Embryonic facial prominence (tissue), 1 donor: Measurements from ENCODE around the gene SLC43A2.

Experiments
- DNase-seq: peaks from one replicate; pipeline ENCODE4 v3.0.0-alpha.2; 2016; ENCODE audit errors: extremely low spot score

SLC43A2 gene

DNA sequence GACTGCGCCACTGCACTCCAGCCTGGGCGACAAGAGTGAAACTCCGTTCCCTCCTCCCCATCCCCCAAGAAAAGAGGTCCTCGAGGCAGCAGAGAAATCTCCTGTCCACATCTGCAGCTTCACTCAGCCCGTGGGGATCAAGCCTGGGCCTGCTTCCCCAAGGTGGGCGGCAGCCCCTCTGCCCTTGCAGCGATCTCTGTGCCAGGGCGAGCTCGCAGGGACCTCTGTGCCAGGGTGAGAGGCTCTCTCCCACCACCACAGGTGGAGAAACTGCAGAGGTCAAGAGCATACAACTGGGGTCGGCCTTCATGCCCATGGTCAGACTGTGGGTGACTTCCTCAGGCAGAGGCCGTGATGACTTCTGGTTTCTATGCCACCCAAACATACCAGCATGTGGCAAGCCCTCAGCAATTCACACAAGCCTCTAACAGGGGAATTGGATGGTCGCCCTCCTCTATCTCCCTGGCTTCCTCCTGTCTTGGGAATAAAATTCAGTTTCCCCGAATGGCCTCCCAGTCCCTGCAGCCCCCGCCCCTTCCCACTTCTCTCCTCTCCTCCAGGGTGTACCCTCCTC lies 5.5 kb downstream of the SLC43A2 start:
- DNase-seq, result no peak

DNA sequence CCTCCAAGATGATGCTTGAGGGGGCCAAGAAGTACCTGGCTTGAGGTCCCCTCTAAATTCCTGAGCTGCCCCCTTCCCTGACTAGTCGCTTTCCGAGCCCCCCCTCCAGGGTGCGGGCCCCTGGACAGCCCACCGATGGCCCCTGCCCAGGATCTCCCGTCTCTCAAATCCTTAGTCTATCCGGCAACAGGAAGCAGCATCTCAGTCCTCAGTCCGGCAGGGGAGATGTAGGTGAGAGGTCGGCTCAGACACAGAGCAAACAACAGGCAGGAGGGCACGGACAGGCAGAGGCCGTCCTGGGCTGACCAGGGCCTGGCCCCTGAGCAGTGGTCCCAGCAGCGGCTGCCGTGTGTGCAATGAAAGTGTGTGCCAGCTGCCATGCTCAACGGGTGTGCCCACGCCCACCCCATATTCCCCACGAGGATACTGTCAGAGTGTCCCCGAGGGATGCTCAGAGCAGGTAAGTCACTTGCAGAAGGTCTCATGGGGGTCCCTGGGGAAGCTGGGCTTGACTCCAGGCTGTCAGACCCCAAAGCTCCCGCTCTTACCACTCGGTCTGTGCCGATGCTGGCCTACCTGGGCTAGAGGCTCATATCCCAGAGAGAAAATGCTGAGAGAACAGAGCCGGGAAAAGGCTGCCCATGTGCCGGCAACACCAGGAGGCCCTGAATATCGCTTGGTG lies 7.2 kb downstream of the SLC43A2 start:
- no peak for DNase-seq

DNA sequence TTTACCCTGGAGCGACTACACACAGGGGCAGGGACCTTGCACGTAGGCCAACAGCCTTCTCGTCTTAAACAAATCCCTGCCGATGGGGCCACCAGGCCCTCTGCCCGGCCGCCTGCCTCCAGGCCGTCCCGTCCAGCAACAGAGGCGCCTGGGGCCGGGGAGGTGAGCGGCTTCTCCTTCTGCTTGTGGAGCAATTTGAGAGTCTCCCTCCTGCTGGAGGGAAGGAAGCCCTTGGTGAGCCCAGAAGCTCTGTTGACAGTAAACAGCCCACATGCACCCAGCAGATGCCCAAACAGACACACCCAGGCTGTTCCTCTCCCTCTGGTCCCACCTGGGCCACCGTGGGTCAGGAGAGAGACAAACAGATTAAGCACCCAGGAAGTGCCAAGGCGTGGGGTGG lies 8.1 kb downstream of the SLC43A2 start:
- DNase-seq, result no peak

DNA sequence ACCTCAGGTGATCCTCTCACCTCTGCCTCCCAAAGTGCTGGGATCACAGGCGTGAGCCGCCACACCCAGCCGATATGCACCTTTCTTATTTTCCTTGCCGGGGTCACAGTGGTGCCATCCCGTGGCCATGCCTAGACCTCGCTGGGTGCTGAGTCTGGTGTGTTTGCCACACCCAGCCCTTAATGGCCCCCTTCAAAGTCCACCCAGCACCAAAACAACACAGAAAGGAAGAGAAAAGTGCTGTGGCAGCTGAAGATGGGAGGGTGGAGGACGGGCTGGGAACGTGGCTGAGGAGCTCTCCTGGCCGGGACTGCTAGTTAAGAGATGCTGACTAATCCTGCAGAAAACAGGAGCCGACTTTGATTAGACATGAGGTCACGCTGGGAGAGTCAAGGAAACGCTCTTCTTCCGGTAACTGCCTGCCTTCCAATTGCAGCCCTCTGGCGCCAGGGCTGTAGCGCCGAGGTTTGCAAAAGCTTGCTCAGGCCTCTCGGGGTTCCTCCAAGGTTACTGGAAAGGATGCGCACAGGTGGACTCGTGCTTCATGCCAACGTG lies 10.9 kb downstream of the SLC43A2 start:
- no peak for DNase-seq

DNA sequence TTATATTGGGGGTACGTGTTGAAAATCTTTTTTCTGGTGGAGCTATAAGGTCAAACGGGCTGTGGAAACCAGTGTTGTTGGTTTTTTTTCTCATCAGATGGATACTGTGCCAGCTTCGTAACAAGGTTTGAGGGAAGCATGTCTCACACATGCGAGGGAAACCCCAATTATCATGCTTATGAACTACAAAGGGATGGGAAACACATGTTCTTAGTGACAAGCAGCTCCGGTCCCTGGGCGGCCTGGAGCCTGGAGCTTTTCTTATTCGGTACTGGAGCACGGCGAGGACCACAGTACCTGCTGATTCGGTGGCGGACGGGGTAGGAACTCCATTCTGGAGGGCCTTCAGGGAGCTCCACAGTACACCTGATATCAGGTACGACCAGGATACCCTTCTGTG lies 12.5 kb downstream of the SLC43A2 start:
- no peak for DNase-seq

DNA sequence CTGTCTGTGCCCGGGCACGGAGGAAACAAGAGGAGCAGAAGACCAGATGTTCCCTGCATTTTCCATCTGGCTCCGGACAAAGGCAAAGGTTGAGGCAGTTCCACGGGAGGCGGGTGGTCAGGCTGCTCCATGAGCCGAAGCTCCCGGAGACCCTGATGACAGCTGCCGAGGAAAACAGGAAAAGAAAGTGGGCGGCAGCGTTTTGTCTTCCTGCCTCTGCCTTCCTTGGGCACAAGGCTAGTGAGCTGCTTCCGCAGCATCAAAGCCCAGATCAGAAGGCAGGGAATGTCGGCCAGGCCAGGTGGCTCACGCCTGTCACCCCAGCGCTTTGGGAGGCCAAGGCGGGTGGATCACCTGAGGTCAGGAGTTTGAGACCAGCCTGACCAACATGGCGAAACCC lies 16.2 kb downstream of the SLC43A2 start:
- DNase-seq, result no peak

DNA sequence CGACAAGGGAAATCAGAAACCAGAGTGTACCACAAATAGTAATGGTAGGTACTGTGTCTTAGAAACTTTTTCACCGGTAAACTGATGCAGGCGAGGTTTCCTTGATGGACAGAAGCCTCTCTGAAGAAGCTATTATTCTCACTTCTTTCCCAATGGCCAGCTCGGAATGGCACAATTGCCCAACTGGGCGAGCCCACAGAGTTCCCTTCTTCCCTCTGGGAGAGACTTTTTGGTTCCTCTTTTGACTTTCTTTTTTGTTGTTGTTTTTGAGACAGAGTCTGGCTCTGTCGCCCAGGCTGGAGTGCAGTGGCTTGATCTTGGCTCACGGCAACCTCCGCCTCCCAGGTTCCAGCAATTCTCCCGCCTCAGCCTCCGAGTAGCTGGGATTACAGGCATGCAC lies 16.9 kb downstream of the SLC43A2 start:
- DNase-seq, result no peak

DNA sequence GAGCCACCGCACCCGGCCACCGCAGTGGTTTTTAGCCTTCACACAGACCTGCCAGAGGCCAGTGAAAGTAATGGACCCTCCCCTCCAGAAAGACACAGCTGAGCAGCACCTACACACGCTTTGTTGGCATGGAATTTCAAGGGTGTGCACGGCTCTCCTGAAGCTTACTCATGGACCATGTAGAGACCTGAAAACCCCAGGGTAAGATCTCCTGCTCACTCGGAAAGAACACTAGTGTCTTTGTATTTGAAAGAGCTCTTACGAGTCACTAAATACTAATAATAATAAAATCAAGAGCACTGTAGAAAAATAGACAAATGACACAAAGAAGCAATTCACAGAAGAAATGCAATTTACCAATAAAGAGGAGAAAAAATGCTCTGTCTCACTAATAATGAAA lies 20.0 kb downstream of the SLC43A2 start:
- DNase-seq, result no peak

DNA sequence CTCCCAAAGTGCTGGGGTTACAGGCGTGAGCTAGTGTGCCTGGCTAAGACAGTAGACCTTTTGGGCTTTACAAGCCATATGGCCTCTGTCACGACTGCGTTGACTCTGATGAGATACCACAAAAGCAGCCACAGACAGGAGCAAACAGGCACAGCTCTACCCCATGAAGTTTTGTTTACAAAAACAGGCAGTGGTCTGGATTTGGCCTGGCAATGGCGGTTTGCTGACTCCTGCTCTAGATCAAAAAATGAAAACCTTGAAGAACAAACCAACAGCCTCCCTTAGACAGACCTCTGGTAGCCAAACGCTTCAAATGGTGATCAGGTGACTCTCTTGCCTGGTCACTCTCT lies 20.7 kb downstream of the SLC43A2 start:
- DNase-seq, result no peak

DNA sequence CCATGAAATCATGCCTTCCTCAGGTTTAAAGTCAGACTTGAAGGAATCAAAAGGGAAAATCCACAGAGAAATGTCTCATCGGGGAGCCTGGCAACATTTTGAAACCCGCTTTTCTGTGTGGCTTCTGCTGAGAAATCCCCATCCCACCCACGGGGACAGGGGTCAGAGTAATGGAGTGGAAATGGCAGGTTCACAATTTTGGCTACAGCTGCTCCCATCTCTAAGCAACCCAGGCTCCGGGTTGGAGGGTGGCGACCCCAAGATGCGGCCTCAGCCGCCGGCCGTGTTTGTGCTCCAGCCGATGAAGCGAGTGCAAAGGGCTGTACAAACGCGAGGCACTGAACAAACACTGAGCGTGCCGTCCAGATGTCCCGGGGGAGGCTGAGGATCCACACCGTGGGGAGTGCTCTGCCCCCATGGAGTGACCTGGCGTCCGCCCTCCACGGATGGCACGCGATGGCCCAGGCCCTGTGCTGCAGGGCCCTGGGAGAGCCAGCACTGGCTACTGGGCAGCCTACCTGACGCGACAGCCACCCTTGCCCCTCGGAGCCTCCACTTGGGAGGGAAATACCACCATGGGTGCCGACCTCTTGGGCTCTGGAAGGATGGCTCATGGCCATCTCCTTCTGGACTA lies 22.2 kb downstream of the SLC43A2 start:
- DNase-seq, result no peak

DNA sequence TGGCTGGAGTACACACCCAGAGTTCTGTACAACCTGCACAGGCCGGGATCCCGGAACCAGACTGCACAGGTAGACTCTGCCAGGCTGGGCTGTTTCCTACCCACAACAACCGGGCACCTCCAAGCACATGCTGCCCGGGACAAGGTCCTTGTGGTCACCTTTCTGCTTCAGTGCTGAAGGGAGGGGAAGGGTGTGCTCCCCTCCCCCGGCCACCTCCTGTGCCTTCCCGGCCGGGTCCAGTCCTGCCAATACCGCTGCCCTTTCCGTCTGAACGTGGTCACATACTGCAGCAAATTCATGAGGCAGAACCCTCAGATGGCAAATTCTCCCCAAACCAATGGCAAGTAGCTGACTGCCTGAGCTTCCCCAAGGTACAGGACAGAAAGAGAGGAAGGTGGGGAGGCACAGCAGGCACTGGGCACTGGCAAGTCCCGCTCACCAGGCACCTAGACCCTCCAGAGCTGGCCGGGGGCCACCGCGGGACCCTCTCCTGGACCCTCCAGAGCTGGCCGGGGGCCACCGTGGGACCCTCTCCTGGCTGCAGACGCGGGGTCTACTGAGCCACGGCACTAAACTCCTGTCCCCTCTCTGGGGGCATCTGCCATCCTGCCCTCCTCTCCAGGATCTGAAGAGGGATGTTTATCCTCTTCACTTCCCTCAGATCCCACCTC lies 22.8 kb downstream of the SLC43A2 start:
- no peak for DNase-seq

DNA sequence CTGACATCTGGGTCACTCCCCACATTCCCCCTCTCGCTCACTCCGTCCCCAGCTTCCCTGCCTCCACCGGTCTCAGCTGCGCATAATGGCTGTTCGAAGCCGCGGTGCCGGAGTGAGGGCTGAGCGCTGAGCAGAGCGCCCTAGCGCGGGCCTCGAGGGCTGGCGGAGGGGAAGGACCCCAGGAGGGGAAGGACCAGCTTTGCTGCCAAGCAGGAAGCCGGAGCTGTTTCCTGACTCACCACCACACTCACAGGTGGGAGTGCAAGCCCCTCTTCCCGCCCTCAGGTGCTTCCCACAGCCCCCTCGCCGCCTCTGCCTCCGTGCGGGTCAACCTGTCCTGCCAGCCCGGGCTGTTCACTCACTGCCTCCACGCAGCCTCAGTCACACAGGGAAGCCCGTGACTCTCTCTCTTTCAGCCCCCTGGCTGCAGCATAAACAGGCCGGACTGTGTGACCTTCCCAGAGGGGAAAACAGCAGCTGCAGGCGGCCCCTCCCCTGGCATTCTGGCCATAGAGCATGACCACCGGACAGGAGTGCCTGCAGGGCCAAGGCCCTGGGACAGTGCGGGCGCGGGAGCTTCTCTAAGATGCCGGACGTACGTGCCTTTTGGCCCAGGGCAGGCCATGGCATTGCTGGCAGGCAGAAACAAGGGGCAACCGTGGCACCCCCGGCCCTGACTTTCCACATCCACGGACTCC lies 23.7 kb downstream of the SLC43A2 start:
- DNase-seq, result no peak

DNA sequence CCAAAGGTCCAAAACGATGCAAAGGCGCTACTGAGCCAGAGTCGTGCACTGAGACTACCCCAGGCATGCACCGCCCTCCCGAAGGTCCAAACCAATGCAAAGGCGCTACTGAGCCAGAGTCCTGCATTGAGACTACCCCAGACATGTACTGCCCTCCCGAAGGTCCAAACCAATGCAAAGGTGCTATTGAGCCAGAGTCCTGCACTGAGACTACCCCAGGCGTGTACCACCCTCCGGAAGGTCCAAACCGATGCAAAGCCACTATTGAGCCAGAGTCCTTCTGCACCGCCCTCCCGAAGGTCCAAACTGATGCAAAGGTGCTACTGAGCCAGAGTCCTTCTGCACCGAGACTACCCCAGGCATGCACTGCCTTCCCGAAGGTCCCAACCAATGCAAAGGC lies 27.1 kb downstream of the SLC43A2 start:
- DNase-seq, result no peak

DNA sequence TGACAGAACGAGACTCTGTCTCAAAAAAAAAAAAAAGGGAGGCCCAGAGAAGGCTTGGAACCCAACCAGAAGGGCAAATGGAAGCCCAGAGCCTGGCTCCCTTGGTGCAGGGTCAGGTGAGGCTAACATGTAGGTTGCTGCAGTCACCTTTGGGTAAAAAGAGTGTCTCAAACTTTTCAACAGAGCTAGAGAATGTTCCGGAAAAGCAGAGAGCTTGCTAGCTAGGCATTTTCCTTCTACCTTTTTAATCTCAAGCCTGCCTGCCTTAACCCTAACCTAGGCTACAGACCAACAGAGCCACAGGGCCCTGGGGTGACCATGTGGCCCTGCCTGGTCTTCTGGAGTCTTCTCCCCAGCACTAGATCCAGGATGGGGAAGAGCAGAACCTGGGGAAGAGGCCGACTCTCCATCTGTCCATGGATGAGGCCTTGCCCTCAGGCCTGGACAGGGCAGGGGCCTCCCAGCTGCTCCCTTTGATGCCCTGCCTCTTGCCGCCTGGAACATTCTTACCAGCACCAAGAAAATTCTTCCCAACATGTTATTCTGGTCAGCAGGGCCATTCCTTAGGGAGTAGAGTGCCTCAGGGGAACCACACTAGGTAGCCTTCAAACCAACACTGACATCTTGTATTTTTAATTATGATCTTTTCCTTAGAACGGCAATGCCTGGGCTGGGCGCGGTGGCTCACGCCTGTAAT lies 30.1 kb downstream of the SLC43A2 start:
- no peak for DNase-seq

DNA sequence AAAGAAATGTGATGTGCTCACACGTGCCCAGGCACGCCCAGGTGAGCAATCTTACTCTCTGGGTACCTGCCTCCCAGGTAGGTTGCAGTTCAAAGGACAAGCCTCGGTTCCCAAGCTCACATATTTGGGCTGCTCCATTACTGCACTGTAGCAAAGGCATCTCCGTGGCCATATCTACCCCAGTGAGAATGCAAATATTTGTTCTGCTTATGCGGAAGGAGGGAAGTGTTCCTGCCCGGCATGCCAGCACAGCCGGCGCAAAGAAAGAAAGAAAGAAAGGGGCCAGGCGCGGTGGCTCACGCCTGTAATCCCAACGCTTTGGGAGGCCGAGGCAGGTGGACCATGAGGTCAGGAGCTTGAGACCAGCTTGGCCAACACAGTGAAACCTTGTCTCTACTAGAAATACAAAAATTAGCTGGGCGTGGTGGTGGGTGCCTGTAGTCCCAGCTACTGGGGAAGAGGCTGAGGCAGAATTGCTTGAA lies 30.7 kb downstream of the SLC43A2 start:
- DNase-seq, result no peak

DNA sequence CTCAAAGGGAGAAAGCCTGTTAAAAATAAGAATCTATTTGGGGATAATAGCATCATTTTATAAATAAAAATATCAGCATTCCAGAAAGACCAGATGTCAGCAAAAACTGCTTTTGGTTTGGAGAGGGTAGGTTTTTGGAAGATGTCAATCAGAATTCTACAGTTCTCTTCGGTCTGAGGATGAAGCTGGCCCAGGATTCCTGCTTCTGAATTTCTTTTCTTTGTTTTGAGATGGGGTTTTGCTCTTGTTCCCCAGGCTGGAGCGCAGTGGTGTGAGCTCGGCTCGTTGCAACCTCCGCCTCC lies 35.1 kb downstream of the SLC43A2 start:
- no peak for DNase-seq

DNA sequence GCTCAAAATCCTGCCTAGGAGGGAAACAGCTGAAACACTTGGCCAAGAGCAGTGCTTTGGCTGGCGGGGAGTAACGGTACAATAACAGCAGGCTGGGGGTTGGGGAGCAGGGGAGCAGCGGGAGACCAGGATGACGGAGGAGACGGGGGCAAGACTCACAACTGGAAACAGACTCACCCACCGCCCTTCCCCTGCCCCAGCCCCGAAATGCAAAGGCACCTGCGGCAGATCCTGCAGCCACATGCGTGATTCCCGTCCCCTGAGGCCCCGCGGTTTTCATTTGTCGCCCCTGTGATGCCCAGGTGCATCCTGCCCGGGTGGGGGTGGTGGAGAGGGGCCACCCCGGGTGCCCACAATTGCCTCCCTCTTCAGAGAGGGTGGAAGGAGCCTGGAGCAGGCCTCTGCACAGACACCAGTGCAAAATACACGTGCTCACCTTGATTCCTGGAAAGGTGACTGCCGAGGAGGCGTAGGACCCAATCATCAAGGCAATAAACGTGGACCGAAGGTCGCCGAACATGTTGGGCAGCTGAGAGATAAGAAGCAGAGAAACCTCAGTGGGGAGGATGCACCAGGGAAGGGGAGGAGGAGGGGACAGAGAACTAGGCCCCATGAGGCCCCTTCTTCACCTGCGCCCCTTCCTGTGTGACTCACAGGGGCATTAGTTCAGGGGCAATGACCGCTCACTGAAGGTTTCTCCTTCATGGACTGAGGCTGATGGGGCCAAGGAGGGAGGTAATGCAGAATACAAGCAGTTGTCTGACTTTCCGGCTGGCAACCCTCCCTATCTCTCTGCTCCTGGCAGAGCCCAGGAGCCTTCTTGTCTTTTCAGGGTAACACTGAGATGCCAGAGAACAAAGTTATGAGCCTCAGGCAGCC lies 35.6 kb downstream of the SLC43A2 start:
- DNase-seq, result no peak

DNA sequence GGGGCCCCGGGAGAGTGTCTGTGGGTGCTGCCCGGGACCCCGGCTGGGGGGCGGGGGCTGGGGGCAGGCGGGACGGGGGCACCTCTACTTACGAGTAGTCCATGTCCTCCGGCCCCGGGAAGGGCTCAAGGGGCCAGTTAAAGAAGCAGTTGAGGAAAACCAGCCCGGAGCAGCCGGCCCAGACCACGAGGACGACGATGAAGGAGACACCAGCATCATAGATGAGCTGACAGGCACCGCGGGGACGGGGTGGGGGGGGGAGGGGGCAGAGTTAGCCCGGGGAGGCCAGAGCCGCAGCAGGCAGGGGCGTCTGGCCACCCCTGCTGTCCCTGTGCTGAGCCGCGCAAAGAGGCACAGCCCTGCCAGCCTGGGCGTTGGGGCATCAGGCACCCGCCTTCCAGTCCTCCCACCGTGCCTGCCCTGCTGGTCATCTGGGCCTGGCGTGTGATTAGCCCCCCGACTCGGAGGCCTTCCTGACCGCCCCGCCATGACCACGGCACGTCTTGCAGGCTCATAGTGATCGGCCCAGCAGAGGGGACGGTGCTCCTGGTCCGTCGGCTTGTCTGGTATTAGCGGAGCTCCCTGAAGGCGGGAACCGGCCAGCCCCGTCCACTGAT lies 37.1 kb downstream of the SLC43A2 start:
- no peak for DNase-seq

DNA sequence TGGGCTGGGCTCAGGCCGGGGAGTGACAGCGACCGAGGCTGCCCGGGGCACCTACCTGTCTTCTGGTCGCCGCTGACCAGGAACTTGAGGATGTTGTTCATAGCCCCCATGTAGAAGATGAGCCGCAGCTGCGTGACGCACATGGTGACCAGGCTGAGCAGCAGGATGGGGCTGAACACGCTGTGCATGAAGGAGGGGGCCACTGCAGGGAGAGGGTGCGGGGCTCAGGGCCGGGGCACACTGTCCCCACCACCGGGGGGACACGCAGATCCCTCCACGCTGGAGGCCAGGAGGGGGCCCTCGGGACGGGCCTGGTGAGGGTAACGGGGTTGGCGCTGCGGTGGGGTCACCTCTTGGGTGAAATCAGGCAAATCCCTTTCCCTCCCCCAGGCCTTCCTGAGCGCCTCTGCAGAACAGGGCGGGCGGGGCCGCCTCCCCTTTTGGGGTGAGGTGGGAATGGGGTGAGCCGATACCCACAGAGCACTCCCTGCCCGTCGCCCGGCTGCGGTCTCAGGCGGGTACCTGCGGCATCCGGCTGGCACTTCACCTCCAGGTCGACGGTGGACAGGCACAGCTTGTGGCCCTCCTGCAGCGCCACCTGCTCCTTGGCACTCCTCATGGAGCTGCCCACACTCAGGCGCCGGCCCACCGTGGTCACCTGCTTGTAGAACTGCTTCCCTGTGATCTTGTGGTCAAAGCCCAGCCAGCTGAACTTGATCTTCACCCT lies 37.7 kb downstream of the SLC43A2 start:
- DNase-seq, result no peak
